Nephron progenitor cell (in vitro differentiated cells): Measurements from ENCODE around the gene MVB12B.

Experiments used
- DNase-seq: peaks from one replicate; pipeline ENCODE4 v3.0.0; 2021
- H3K27ac Mint-ChIP-seq: 2 replicates; pipeline ENCODE4 v1.8.0; 2021; ENCODE audit warnings: mild to moderate bottlenecking, moderate library complexity, mixed read lengths
- H3K27me3 Mint-ChIP-seq: 2 replicates; pipeline ENCODE4 v1.8.0; 2021; ENCODE audit warnings: mild to moderate bottlenecking, low read depth, mixed read lengths; ENCODE audit not compliant: poor library complexity
- H3K36me3 Mint-ChIP-seq: 2 replicates; pipeline ENCODE4 v1.8.0; 2021; ENCODE audit warnings: low read depth, mixed read lengths
- H3K4me1 Mint-ChIP-seq: 2 replicates; pipeline ENCODE4 v1.8.0; 2021; ENCODE audit warnings: mixed read lengths
- H3K4me3 Mint-ChIP-seq: 2 replicates; pipeline ENCODE4 v1.8.0; 2021; ENCODE audit warnings: mild to moderate bottlenecking, moderate library complexity, mixed read lengths
- H3K9me3 Mint-ChIP-seq: 2 replicates; pipeline ENCODE4 v1.8.0; 2021; ENCODE audit warnings: mild to moderate bottlenecking, moderate library complexity, mixed read lengths
- TF ChIP-seq, protein P1 (sequence below): fragments of 200-600 bp; sonication (generic); IDR thresholded peaks from 2 replicates; pipeline ENCODE4 v1.5.0; 2021; ENCODE audit warnings: antibody characterized with exemption

MVB12B gene

DNA sequence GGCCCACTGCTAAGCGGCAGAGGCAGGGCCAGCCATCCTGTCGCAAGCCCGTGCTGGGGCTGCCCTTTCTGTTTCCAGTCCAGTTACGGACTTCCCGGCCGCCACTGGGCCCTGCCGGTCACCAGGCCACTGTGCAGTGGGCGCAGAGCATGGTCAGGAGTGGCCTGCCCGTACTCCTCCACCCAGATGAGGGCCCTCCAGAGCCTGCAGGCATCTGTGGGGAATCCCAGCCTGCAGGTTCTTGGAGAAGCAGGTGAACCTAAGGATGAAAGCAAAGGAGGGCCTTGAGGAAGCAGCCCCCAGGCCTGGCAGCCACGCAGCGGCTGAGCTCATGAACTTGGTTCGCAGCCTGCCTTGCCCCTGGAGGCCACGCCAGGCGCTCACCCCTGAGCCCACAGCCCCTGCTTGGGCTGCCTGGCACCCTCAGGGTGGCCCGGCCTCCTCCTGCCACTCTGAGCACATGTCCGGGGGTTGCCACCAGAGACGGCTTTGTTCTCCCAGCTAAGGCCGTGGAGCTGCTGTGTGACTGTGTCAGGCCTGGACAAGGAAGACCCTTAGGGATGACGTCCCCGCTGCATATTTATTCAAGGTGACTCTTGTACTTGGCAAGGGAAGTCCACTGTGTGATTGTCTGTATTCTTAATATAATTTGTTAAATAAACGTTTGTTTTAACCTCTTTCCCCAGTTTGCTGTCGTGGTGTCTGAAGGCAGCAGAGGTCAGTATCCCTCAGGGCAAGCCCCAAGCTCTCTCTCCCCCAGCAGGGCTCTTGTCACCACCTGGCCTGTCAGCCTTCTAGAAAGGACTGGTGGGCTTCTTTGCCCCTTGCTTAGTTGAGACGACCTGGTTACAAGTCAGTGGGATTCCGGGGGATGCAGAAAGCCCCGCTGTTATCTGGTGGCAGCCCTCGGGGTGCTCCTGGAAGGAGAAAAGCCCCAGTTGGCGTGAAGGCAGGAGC is 180.0 kb downstream of the MVB12B start:
- TF ChIP-seq, protein P1, sequence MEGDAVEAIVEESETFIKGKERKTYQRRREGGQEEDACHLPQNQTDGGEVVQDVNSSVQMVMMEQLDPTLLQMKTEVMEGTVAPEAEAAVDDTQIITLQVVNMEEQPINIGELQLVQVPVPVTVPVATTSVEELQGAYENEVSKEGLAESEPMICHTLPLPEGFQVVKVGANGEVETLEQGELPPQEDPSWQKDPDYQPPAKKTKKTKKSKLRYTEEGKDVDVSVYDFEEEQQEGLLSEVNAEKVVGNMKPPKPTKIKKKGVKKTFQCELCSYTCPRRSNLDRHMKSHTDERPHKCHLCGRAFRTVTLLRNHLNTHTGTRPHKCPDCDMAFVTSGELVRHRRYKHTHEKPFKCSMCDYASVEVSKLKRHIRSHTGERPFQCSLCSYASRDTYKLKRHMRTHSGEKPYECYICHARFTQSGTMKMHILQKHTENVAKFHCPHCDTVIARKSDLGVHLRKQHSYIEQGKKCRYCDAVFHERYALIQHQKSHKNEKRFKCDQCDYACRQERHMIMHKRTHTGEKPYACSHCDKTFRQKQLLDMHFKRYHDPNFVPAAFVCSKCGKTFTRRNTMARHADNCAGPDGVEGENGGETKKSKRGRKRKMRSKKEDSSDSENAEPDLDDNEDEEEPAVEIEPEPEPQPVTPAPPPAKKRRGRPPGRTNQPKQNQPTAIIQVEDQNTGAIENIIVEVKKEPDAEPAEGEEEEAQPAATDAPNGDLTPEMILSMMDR, result no peak
- Mint-ChIP-seq H3K27me3 (peaks cover 11% of the 10 kb centered on the region), H3K4me3 (no peak overlapping the region), H3K27ac (no peak overlapping the region), H3K4me1 (peaks cover 34% of the 10 kb centered on the region), H3K36me3 (no peaks in the 10 kb centered on the region), H3K9me3 (no peaks in the 10 kb centered on the region)
- DNase-seq, result no peak

DNA sequence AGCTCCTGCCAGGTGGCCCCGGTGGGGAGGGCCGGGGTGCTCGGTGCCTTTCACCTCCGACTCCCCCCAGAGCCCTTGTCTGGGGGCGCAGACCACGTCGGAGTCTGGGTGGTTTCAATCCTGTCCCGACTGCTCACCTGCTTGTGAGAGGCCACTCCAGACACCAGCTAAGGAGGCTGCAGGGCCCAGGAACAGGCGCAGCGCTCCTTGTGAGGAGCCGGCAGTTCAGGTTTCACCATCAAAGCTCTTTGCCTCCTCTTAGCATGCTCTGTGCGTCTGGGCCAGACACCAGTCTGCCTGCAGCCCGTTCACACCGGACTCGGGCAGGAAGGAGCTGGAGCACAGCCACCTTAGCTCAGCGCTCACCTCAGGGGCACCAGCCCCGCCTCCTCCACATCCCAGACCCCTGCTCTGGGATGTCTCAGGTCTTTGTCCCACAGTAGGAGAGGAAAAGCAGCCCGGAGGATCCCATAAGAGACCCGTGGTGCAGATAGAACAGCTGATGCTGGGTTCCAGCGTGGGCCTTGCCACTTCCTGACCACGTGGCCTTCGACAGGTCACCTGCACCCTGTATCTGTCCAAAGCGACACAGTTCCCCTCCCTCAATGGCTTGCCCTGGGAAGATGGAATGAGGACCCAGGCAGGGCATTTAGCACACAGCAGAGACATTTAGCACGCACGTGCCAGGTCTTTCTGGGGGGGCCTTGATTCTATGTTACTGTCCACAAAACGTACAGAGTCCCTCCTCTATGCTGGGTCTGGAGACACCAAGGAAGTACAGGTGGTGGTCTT is 180.9 kb downstream of the MVB12B start:
- Mint-ChIP-seq H3K36me3 (no peaks in the 10 kb centered on the region), H3K4me1 (peaks cover 40% of the 10 kb centered on the region), H3K9me3 (no peaks in the 10 kb centered on the region), H3K4me3 (no peak overlapping the region), H3K27me3 (peaks cover 11% of the 10 kb centered on the region), H3K27ac (no peak overlapping the region)
- DNase-seq, result no peak
- TF ChIP-seq, protein P1, result no peak

DNA sequence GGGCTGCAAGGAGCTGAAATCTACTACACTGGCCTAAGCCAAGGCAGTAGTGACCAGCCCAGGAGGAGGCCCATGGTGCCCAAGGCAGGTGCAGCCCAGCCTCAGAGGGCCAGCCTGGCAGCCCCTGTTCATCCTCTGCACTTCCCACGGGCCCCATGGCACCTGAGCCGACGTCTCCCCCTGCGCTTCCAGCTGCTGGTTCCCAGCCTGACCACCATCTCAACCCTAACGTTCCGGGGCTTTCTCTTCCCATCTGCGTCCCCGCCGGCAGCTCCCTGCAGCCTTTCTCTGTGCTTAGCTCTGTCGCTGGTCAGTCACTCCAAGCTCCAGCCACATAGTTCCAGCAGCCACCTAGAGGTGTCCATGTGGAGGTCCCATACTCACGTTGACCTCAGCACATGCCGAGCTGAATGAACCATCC is 181.6 kb downstream of the MVB12B start:
- no peak for DNase-seq
- Mint-ChIP-seq H3K4me3 (no peak overlapping the region), H3K27me3 (peaks cover 11% of the 10 kb centered on the region), H3K9me3 (no peaks in the 10 kb centered on the region), H3K36me3 (no peaks in the 10 kb centered on the region), H3K4me1 (peaks cover 45% of the 10 kb centered on the region), H3K27ac (no peak overlapping the region)
- TF ChIP-seq, protein P1, result no peak

DNA sequence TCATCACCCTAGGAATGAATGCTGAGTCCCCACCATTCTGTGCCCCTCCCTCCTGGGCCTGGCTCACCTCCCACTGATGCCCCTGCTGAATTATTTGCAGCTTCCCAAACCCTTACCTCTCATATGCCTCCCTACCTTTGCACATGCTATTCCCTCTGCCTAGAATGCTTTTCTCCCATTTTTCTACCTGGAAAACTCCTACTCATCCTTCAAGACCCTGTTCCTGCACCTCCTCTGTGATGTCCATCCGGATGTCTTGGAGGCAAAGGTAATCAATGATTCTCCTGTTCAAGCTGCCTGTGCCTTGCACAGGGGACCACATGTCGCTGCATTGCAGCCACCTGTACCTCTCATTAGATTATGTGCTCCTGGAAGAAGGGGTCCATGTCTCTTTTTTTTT is 182.3 kb downstream of the MVB12B start:
- H3K27ac Mint-ChIP-seq, result no peak overlapping the region
- TF ChIP-seq, protein P1, result no peak
- no peaks in the 10 kb centered on the region for H3K36me3 Mint-ChIP-seq
- no peaks in the 10 kb centered on the region for H3K9me3 Mint-ChIP-seq
- H3K4me3 Mint-ChIP-seq, result no peak overlapping the region
- peaks cover 11% of the 10 kb centered on the region for H3K27me3 Mint-ChIP-seq
- H3K4me1 Mint-ChIP-seq, result peaks cover 48% of the 10 kb centered on the region
- no peak for DNase-seq

DNA sequence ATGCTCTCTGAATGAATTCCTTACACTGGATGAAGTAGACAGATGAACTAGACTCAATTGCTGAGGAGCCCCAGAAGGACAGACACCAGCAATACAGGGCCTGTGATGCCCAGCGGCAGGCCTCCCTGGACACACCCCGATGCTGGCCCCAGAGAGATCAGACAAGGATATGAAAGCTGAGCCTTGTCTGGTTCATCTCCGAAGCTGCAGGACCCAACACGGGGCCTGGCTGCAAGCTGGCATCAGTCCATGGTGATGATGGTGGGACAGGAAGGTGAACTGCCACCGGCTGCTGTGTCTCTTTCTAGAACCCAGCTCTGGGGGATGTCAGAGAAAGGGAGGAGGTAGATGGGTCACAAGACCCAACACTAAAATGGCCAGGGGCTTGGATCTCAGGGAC is 183.1 kb downstream of the MVB12B start:
- DNase-seq, result no peak
- no peak overlapping the region for H3K27ac Mint-ChIP-seq
- H3K9me3 Mint-ChIP-seq, result no peaks in the 10 kb centered on the region
- TF ChIP-seq, protein P1, result no peak
- no peak overlapping the region for H3K4me3 Mint-ChIP-seq
- no peaks in the 10 kb centered on the region for H3K36me3 Mint-ChIP-seq
- peaks cover 11% of the 10 kb centered on the region for H3K27me3 Mint-ChIP-seq
- peaks cover 48% of the 10 kb centered on the region for H3K4me1 Mint-ChIP-seq
